SU-DHL-6 (cell line): ENCODE data around the gene RRM1.

Source experiments
- EZH2phosphoT487 ChIP-seq: fragments of 200-600 bp; sonication (generic), shearing (Covaris generic); conservative IDR thresholded peaks from 2 replicates; pipeline ENCODE4 v1.6.1; 2018; ENCODE audit warnings: mild to moderate bottlenecking, antibody characterized with exemption, low read length, moderate library complexity, mixed read lengths
- TF ChIP-seq, protein P1 (sequence below): fragments of 200-600 bp; sonication (generic); IDR thresholded peaks from one replicate; pipeline ENCODE4 v1.5.1; 2017; ENCODE audit warnings: antibody characterized with exemption, mild to moderate bottlenecking, low read length, moderate library complexity; ENCODE audit not compliant: insufficient read depth, poor library complexity, severe bottlenecking

DNA sequence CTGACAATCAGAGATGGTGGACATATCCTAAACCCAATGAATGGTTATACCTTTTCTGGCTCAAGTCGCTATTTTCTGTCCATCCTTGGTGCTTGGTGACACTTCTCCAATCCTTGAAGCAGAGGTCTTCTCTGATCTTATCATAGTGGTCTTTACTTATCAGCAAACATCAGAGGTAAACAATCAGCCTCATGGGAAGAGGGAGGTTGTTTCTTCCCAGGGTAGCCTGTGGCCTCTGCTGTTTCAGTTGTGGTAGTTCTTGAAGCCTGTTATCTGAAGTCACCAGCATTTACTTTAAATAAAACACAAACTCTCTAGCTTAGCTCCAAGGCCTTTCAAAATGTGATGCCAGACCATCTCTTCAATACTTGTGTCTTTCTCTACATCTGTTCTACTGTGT lies 66.7 kb downstream of the RRM1 start:
- TF ChIP-seq, protein P1, sequence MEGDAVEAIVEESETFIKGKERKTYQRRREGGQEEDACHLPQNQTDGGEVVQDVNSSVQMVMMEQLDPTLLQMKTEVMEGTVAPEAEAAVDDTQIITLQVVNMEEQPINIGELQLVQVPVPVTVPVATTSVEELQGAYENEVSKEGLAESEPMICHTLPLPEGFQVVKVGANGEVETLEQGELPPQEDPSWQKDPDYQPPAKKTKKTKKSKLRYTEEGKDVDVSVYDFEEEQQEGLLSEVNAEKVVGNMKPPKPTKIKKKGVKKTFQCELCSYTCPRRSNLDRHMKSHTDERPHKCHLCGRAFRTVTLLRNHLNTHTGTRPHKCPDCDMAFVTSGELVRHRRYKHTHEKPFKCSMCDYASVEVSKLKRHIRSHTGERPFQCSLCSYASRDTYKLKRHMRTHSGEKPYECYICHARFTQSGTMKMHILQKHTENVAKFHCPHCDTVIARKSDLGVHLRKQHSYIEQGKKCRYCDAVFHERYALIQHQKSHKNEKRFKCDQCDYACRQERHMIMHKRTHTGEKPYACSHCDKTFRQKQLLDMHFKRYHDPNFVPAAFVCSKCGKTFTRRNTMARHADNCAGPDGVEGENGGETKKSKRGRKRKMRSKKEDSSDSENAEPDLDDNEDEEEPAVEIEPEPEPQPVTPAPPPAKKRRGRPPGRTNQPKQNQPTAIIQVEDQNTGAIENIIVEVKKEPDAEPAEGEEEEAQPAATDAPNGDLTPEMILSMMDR: no peak
- TF ChIP-seq EZH2phosphoT487: no peak
